GM18511 (cell line): ENCODE data around the gene CARM1.
"Not testable (repeated sequence)": the region's sequence is repeated elsewhere in the genome, so short reads cannot be mapped to it uniquely, and the experiment has no call there.

ENCODE experiments used
- ATAC-seq: cut with Tn5 transposase; IDR thresholded peaks from one replicate; pipeline ENCODE4 v1.9.1; 2021; ENCODE audit warnings: mild to moderate bottlenecking, moderate library complexity; ENCODE audit not compliant: unreplicated experiment

CARM1 gene

GRCh38 chr19:10870955-10871603 lies at the start of gene CARM1:
TSS of gene CARM1 (plus strand) at chr19:10871553. CDS start at chr19:10871703, 150 bp downstream.
- ATAC-seq: peak; percentile 71

- no peak for ATAC-seq
Measured at GRCh38 chr19:10823690-10824089, 47.7 kb upstream of the CARM1 start.

DNA sequence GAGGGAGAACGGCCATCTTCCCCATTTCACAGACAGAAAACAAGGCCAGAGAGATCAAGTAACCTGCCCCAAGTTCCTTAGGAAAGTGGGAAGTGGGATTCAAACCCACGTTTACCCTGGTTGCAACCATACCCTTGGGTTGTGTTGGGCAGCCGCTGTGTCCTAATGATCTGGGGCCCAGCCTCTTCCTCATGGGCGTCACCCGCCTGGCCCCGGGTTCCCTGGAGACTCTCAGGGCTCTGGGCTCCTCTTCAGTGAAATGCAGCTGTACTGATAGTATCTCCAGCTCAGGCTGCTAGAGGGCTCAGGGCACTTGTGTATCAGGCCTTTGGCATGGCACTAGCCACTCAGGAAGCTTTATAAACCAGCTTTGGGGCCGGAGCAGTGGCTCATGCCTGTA lies 45.1 kb upstream of the CARM1 start:
- no peak for ATAC-seq

DNA sequence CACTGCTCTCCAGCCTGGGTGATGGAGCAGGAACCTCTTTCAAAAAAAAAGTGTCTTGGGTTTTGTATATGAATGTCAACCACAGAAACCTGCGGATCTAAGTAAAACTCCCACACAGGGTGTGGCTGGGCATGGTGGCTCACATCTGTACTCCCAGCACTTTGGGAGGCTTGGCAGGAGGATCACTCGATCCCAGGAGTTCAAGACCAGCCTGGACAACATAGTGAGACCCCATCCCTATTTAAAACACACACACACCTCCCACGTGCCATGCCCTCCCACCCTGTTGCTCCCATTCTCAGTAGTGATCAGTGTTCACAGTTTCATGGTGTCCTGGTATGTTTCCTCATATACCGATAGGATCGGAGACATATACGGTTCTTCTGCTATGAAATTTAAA lies 44.5 kb upstream of the CARM1 start:
- no peak for ATAC-seq

- no peak for ATAC-seq
Measured at GRCh38 chr19:10828981-10829821, 42.2 kb upstream of the CARM1 start.

DNA sequence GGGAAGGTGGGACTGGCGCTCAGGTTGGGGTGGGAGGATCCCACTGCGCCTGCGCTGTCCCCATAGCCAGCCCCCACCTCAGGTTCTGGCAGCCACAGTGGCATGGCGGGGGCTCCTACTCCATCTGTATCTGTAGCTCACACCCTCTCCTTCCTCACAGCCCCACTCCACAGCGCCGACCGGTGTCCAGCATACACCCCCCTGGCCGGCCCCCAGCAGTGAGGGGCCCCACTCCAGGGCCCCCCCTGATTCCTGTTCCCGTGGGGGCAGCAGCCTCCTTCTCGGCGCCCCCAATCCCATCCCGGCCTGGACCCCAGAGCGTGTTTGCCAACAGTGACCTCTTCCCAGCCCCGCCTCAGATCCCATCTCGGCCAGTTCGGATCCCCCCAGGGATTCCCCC lies 41.4 kb upstream of the CARM1 start:
- ATAC-seq: no peak

- ATAC-seq: no peak
Measured at GRCh38 chr19:10830370-10830769, 41.0 kb upstream of the CARM1 start.

- ATAC-seq: no peak
Measured at GRCh38 chr19:10830931-10831779, 40.2 kb upstream of the CARM1 start.

DNA sequence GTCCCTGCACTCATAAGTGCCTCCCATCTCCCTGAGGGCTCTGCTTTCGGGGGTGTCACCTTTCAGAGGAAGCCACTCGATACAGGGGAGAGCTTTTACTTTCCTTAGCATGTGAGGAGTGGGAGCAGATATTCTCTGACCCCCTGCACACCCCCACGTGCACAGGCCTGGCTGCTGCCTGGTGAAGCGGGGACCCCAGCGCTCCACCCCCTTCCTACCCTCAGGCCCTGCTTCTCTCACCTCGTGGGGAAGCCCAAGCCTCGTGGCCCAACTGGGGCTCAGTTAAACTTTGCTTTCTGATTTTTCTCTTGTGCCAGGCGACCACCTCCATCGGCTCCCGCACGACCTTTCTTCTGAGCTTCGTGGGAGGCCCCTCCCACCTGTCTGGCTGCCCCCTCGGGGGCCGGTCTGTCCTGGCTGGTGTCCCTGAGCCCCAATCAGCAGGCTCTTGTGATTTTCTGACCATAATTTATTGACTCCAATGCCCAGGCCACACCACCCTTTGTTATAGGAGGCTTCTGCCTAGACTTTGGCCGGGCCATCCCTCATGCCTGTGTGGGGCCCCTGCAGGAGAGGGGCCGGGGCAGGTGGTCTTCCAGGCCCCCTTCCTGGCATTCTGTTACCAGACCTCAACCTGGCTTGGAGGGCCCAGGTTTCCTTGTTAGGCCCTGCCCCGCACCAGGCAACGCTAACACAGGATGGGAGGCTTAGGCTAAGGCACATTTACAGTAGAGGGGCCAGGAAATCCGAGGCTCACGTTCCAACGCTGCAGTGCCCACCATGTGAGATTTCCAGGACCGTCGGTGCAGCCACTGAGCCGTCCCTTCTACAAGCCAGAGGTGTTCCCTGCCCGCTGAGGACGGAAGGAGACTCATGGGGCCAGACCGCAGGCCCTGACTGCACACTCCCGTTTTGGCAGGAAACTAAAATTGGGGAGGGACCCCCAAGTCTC lies 39.1 kb upstream of the CARM1 start:
- ATAC-seq: no peak

DNA sequence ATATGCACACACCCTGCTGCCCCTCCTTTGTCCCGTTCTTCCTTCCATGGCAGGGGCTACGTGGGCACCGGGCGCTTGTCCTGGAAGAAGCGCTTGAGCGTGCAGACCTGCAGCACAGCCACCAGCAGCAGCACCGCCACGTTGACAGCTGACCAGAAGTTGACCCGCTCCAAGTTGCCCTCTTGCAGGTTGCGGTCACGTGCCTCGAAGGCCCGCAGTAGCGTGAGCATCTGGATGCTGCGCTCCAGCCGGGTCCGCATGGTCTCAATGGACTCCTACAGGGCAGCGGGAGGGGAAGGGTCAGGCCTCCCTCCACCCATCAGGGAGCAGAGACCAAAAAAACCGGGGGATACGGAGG lies 38.4 kb upstream of the CARM1 start:
- no peak for ATAC-seq

DNA sequence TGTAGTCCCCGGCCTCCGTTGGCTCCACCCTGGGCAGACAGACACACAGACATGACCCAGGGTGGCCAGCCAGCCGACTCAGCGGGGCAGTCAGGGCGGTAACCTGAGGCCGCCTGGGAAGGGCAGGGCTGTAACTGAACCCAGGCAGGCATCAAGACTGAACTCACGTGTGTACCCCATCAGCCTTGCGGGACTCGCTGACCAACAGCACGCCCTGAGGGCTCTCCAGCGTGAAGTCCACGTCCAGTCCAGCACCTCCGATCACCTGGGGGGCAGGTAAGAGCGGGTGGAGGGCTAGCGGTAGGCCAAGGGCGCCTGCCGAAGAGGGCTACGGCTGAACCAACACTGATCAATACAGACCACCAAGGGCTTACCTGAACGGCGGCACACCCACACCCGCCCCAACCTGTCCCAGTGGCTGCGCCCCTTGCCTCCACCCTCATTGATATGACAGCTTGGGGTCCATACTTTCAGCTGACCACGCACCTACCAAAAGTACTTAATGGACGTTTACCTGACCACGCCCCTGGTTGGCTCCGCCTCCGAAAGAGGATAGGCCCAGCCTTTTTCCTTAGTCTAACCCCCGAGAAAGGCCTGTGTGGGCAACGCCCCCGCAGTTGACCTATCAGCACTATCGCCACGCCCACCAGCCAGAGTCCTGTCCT lies 36.1 kb upstream of the CARM1 start:
- ATAC-seq: no peak

GRCh38 chr19:10835754-10836478 lies 35.4 kb upstream of the CARM1 start, which contains the start of gene TMED1:
TSS of gene TMED1 (minus strand) at chr19:10836212. CDS start at chr19:10836191, 21 bp downstream.
- peak; percentile 86 for ATAC-seq

- ATAC-seq: peak; percentile 22
Measured at GRCh38 chr19:10836479-10837330, 34.6 kb upstream of the CARM1 start.

DNA sequence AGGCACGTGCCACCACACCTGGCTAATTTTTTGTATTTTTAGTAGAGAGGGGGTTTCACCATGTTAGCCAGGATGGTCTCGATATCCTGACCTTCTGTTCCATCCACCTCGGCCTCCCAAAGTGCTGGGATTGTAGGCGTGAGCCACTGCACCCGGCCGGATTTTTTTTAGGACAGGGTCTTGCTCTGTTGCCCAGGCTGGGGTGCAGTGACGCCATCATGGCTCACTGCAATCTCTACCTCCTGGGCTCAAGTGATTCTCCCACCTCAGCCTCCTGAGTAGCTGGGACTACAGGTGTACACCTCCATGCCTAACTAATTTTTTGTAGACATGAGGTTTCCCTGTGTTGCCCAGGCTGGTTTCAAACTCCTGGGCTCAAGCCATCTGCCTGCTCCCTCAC lies 33.7 kb upstream of the CARM1 start:
- ATAC-seq: not testable (repeated sequence)

DNA sequence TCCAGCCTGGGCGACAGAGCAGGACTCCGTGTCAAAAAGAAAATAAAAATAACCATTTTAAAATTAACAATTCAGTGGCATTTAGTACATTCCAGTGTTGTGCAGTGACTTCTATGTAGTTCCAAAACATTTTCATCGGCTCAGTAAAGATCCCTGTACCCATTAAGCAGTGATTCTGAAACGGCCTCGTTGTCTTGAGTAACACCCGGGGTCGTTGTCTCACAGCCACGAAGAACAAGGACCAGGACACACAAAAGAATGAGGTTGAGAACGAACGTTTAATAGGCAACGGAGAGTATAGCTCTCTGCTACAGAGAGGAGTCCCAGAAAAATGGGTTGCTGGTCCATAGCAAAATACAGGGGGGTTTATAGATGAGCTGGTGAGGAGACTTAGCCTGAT lies 33.0 kb upstream of the CARM1 start:
- no peak for ATAC-seq

- ATAC-seq: no peak
Measured at GRCh38 chr19:10839114-10840050, 32.0 kb upstream of the CARM1 start.

DNA sequence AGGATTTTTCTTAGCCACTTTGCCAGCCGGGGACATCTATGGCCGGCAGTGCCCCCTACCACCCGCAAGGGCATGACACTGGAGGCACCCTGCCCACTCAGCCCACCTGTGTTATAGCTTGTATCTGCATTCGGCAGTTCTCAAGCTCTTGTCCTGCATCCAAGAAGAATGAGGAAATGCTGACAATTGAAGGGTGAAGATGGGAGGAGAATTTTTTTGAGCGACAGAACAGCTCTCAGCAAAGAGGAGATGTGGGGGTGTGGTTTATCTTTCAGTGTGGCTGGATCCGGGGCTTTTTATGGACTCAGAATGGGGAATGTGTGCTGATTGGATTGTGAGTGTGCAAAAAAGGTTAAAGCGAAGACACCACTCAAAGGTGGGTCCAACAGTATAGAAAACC lies 28.6 kb upstream of the CARM1 start:
- ATAC-seq: no peak
